Duodenal mucosa (tissue), 2 donors: ENCODE data around the gene TEAD3.

Experiments
- H3K27ac ChIP-seq: one replicate; pipeline ENCODE4 v1.7.0; 2013; ENCODE audit warnings: low read depth, low read length
- H3K27me3 ChIP-seq, 2 donors: one replicate each; pipeline ENCODE4 v1.7.0; 2013; ENCODE audit warnings: low read length in 2 of 2, control low read depth in 1 of 2; ENCODE audit not compliant: insufficient read depth in 2 of 2, control insufficient read depth in 1 of 2
- H3K36me3 ChIP-seq, 2 donors: one replicate each; pipeline ENCODE4 v1.7.0; 2013; ENCODE audit warnings: low read length in 2 of 2, control low read depth in 1 of 2; ENCODE audit not compliant: insufficient read depth in 2 of 2, control insufficient read depth in 1 of 2
- H3K4me1 ChIP-seq, 2 donors: one replicate each; pipeline ENCODE4 v1.7.0; 2013; ENCODE audit warnings: low read length in 2 of 2, control low read depth in 1 of 2; ENCODE audit not compliant: insufficient read depth in 2 of 2, control insufficient read depth in 1 of 2
- H3K4me3 ChIP-seq, 2 donors: one replicate each; pipeline ENCODE4 v1.7.0; 2013; ENCODE audit warnings: low read length in 2 of 2, low read depth in 1 of 2
- H3K9ac ChIP-seq, 2 donors: one replicate each; pipeline ENCODE4 v1.7.0; 2013; ENCODE audit warnings: low read length in 2 of 2, low read depth in 1 of 2
- H3K9me3 ChIP-seq, 2 donors: one replicate each; pipeline ENCODE4 v1.7.0; 2013; ENCODE audit warnings: low read length in 2 of 2, control low read depth in 1 of 2; ENCODE audit not compliant: control insufficient read depth in 1 of 2

TEAD3 gene

GRCh38 chr6:35428421-35429149 is 68.3 kb downstream of the TEAD3 start:
- Histone ChIP-seq H3K9me3 (peaks cover 10 to 21% of the 10 kb centered on the region in 2 donors), H3K36me3 (peaks cover 10 to 41% of the 10 kb centered on the region in 2 donors), H3K9ac (no peak overlapping the region), H3K27me3 (no peaks in the 10 kb centered on the region), H3K4me1 (peaks cover 0 to 5% of the 10 kb centered on the region in 2 donors), H3K27ac (no peak overlapping the region), H3K4me3 (peak overlapping the region in 1 of 2 donors; percentile 22)

GRCh38 chr6:35427851-35428321 is 69.0 kb downstream of the TEAD3 start:
- peaks cover 10 to 21% of the 10 kb centered on the region in 2 donors for H3K9me3 ChIP-seq

GRCh38 chr6:35427435-35427834 is 69.4 kb downstream of the TEAD3 start:
- no peak overlapping the region for H3K9ac ChIP-seq
- no peak overlapping the region for H3K4me3 ChIP-seq
- H3K27ac ChIP-seq: no peak overlapping the region
- H3K36me3 ChIP-seq: peaks cover 10 to 43% of the 10 kb centered on the region in 2 donors
- peaks cover 0 to 5% of the 10 kb centered on the region in 2 donors for H3K4me1 ChIP-seq
- peaks cover 10 to 21% of the 10 kb centered on the region in 2 donors for H3K9me3 ChIP-seq
- H3K27me3 ChIP-seq: no peaks in the 10 kb centered on the region

More at GRCh38 chr6:35427851-35428321, 69.0 kb downstream of the TEAD3 start:
- Histone ChIP-seq H3K4me1 (peaks cover 0 to 5% of the 10 kb centered on the region in 2 donors), H3K27me3 (no peaks in the 10 kb centered on the region), H3K4me3 (no peak overlapping the region), H3K27ac (no peak overlapping the region), H3K9ac (no peak overlapping the region), H3K36me3 (peaks cover 10 to 41% of the 10 kb centered on the region in 2 donors)

GRCh38 chr6:35426074-35426473 is 70.8 kb downstream of the TEAD3 start:
- Histone ChIP-seq H3K27me3 (no peaks in the 10 kb centered on the region), H3K27ac (no peak overlapping the region), H3K36me3 (peaks cover 14 to 53% of the 10 kb centered on the region in 2 donors), H3K9me3 (peaks cover 10 to 21% of the 10 kb centered on the region in 2 donors), H3K4me3 (no peak overlapping the region), H3K4me1 (no peaks in the 10 kb centered on the region), H3K9ac (no peak overlapping the region)

GRCh38 chr6:35425284-35425683 is 71.6 kb downstream of the TEAD3 start:
- H3K27me3 ChIP-seq: no peaks in the 10 kb centered on the region
- H3K36me3 ChIP-seq: peaks cover 14 to 54% of the 10 kb centered on the region in 2 donors
- no peak overlapping the region for H3K27ac ChIP-seq
- no peaks in the 10 kb centered on the region for H3K4me1 ChIP-seq
- H3K9me3 ChIP-seq: peaks cover 10 to 21% of the 10 kb centered on the region in 2 donors
- H3K9ac ChIP-seq: no peak overlapping the region
- H3K4me3 ChIP-seq: no peak overlapping the region
